Activated T-helper 9 cell treated with anti-CD3 and anti-CD28 coated beads, Interleukin-2, amount 50 U/mL, for 16 hours (primary cell): Measurements from ENCODE around the gene REELD1.

ENCODE experiments used
- DNase-seq: peaks from one replicate; pipeline ENCODE4 v3.0.0-alpha.2; 2020; ENCODE audit warnings: low read depth

REELD1 gene

DNA sequence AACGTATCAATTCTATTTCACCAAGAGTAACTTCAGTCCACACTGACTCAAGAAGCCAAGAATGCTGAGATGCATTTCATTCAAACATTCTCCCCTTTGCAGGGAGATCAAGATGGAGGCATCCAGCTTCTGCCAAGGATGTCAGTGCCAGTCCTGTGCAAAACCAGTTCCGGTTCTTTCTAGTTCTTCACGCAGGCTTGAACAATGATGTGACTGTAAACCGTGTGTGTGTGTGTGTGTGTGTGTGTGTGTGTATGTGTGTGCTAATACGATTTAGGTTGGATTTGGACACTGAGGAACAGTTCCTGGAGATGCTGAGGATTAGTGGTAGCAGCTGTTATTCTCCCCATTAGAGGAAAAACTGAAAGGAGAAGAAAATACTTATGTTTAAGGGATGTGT, at the start of gene REELD1:
TSS of gene REELD1 (plus strand) at position 301 of the 400 bp plus-strand sequence. CDS start 2,415 bp downstream, outside the sequence.
- no peak for DNase-seq

- DNase-seq = no peak
Observed at GRCh38 chr4:146165221-146165620, 49.1 kb upstream of the REELD1 start.

DNA sequence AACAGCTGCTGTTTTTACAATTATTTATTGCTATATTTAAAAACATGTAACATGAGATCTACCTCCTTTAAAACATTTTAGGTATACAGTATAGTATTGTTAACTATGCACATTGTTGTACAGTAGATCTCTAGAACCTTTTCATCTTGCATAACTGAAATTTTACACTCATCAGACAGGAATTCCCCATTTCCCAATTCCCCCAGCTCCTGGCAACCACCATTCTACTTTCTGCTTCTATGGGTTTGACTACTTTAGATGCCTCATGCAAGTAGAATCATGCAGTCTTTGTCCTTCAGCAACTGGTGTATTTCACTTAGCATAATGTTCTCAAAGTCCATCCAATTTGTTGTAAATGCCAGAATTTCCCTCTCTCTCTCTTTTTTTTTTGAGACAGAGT, 48.5 kb upstream of the REELD1 start:
- no peak for DNase-seq

DNA sequence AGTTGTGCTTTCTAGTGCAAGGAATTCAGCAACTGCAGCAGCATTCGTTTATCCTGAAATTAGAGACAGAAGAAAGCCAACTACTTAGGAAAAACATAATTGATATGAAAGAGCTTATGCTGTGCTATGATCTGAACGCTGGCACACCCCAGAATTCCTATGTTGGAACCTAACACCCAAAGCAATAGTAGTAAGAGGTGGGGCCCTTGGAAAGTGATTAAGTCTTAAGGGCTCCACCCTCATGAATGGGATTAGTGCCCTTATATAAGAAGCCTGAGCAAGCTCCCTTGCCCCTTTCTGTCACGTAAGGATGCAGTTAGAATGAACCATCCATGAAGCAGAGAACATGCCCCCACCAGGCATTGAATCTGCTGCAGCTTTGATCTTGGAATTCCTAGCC, 44.2 kb upstream of the REELD1 start:
- no peak for DNase-seq

GRCh38 chr4:146175541-146176453, 38.5 kb upstream of the REELD1 start, which contains the start of gene LSM6:
TSS of gene LSM6 (plus strand) at chr4:146175718. CDS start at chr4:146182922, 7,204 bp downstream.
- peak; percentile 75 for DNase-seq

- no peak for DNase-seq
Observed at GRCh38 chr4:146176891-146177290, 37.4 kb upstream of the REELD1 start.

GRCh38 chr4:146178126-146178525, 36.2 kb upstream of the REELD1 start:
- no peak for DNase-seq

GRCh38 chr4:146179784-146180370, 34.5 kb upstream of the REELD1 start:
- no peak for DNase-seq

GRCh38 chr4:146182443-146182842, 31.9 kb upstream of the REELD1 start:
- no peak for DNase-seq

- no peak for DNase-seq
Observed at GRCh38 chr4:146183209-146183608, 31.1 kb upstream of the REELD1 start.

GRCh38 chr4:146186041-146186440, 28.3 kb upstream of the REELD1 start:
- no peak for DNase-seq

DNA sequence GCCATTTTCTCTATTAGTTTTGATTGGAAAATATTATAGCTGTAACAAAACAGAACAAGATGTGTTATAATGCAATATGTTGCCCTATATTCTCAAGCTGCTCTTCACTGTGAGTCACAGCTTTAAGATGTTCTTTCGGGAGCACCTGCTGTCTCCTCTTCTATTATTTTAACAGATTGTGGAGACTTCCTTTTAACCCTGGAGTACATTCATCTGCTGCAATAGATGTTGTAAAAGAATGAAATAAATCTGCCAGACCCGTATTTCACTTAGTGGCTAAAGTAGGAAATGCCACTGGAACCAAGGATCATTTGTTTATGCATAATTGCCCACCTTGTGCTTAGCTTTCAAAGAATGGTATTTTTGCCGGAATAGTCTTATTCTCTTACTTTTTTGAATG, 27.7 kb upstream of the REELD1 start:
- DNase-seq = no peak

DNA sequence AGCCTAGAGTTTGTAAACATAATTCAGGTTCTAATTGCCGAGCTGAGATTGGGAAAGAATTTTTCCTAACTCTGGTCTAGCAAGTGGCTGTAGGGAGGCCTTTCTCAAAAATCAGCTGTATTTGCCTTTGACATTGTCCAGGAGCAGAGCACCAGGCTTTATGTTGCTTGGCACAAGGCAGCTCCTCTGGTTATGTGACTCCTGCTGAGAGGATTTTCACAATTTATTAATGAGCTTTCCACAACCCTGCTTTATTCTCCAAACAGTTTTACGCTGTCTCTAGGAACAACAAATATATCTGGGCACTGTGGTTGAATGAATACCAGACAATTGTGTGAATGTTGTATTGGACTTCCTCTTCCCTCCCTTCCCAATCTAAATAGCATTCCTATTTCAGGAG, 23.9 kb upstream of the REELD1 start:
- DNase-seq = no peak

DNA sequence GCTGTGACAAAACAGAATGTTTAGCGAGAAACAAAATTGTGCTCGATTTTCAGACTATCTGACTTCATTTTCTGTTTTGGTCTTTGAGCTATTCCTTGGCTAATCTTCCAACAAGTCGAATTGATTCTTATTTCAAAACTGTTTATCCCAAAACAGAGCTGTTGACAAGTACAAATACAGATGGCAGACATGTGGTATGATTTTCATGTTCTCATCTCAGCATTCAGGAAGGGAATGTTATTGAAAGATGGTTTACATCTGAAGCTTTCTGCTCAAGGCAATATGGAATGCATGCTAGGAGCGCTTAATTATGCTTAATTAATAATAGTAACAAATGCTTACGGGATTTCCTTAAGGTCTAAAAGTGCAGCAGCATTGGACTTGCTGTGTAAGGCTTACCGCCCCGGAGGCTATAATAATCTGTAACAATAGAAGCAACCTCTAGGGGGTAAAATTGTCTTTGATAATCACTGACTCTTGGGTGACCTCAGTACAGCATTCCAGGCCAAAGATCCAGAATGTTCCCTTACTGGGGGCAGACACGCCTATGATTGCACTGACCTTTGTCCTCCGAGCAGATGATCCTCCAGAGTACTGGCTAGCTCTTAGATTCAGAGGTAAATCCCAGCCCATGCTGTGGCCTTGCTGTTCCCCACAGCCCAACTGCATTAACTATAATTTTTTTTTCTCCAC, 22.4 kb upstream of the REELD1 start:
- DNase-seq = no peak

DNA sequence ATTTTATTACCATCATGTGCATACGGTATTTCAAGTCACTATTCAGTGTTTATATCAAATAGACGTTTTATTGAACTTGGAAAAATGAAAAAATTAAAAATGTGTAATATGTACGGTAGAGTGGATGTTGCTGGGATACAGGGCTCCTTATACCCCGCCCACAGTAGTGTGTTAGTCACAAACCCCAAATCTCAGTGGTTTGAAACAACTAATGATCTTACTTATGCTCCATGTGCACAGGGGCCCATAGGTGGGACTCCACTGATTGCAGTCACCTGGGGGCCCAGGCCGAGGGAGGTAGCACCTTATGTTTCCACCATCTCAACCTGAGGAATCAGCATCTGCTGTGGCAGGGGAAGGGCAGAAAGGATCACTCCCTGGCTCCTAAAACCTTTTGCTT, 20.7 kb upstream of the REELD1 start:
- no peak for DNase-seq

- DNase-seq = no peak
Observed at GRCh38 chr4:146194212-146194611, 20.1 kb upstream of the REELD1 start.

- no peak for DNase-seq
Observed at GRCh38 chr4:146202665-146203064, 11.7 kb upstream of the REELD1 start.

DNA sequence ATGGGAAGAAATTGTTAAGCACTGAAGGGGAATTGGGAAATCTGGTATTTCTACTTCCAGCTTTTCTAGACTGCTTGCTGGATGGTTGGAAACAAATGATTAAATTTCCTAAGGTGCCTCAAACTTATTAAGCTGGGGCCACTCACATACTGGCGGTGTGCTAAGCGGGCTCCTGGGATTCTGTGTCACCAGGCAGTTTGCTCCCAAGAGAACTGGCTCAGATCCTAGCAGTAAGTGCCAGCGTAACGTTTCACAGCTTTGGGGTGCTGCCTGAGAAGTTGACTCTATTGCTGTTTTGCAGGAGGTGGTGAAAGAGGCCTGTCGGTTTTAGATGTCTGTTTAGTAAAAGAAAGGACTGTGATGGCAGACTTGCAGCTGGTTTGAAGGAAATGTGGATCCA, 6.9 kb upstream of the REELD1 start:
- DNase-seq = no peak

DNA sequence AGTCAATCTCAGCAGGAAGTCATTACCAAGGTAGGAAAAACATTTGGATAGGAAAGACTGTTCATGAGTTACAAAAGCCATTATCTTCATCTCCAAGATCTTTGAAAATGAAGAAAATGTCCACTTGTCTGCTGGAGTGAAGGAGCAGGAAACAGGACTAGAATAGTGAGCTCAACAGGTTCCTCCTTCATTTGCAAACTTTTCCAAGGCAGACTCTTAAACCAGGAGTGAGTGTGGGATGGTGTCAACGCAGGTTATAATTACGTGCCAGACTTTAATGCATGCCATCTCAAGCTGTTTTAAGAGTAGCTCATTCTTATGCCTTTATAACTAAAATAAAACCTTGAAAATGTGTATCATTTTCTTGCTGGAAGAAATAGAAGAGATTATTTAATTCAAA, 3.4 kb upstream of the REELD1 start:
- DNase-seq = no peak

DNA sequence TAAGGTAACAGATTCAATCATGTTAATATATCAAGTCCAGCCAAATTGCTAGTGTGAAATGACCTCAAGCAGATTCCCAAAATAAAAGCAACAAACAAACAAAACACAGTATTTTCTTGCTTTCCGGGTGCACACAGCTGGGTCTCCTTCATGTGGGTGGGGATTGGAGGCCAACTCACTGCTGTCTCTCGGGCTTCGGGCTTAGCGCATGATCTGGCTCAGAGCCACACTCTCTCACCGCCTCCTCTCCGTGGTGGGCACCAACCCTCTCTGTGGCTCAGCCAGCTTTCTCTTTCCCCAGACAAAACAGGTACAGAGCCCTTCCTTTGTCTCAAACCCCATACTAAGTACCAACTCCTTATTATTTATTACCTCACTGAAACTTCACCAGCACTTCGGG, 2.9 kb upstream of the REELD1 start:
- DNase-seq = no peak

GRCh38 chr4:146212781-146213180, 1.6 kb upstream of the REELD1 start:
- no peak for DNase-seq

- DNase-seq = no peak
Observed at GRCh38 chr4:146222313-146222712, 8.0 kb downstream of the REELD1 start.
